ENCODE measurements around the gene SLC35B4.
"Not testable (repeated sequence)": the region's sequence is repeated elsewhere in the genome, so short reads cannot be mapped to it uniquely, and the experiment has no call there.

Gene SLC35B4

GRCh38 chr7:134308548-134308947 lies 8.2 kb downstream of the SLC35B4 start:
- no peak for DNase-seq (ENCODE audit: low read depth)
- TF ChIP-seq, protein P1, sequence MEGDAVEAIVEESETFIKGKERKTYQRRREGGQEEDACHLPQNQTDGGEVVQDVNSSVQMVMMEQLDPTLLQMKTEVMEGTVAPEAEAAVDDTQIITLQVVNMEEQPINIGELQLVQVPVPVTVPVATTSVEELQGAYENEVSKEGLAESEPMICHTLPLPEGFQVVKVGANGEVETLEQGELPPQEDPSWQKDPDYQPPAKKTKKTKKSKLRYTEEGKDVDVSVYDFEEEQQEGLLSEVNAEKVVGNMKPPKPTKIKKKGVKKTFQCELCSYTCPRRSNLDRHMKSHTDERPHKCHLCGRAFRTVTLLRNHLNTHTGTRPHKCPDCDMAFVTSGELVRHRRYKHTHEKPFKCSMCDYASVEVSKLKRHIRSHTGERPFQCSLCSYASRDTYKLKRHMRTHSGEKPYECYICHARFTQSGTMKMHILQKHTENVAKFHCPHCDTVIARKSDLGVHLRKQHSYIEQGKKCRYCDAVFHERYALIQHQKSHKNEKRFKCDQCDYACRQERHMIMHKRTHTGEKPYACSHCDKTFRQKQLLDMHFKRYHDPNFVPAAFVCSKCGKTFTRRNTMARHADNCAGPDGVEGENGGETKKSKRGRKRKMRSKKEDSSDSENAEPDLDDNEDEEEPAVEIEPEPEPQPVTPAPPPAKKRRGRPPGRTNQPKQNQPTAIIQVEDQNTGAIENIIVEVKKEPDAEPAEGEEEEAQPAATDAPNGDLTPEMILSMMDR (IDR thresholded peaks at IDR 0.05; ENCODE audit: insufficient read depth, low read depth, low read length, missing control alignments) = no peak
- H3K4me3 ChIP-seq (ENCODE audit: low read depth, low read length) = no peak overlapping the region

- H3K4me3 ChIP-seq (ENCODE audit: low read depth, low read length) = no peak overlapping the region
- no peak for DNase-seq (ENCODE audit: low read depth)
- TF ChIP-seq, protein P1 (IDR thresholded peaks at IDR 0.05; ENCODE audit: insufficient read depth, low read depth, low read length, missing control alignments) = no peak
Measured at GRCh38 chr7:134307320-134307719, 9.4 kb downstream of the SLC35B4 start.

- TF ChIP-seq, protein P1 (IDR thresholded peaks at IDR 0.05; ENCODE audit: insufficient read depth, low read depth, low read length, missing control alignments) = no peak
- no peak overlapping the region for H3K4me3 ChIP-seq (ENCODE audit: low read depth, low read length)
- no peak for DNase-seq (ENCODE audit: low read depth)
Measured at GRCh38 chr7:134302120-134302519, 14.6 kb downstream of the SLC35B4 start.

DNA sequence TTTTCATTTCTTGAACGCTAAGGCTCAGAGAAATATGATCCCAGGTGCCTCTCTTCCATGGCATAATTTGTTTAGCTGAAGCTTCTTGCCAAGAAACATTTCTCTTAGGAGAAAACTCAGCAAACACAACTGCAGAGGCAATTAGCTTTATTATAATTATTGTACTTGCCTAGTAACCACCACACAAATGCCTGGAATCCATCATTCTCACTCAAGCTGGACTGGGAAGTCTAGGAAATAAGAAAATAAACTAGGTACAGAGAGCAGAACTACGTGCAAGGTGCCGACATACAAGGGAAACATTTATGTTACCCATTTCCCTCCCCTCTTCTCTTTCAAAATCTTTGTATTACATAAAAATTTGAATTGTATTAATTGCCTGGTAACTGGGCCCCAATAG lies 15.1 kb downstream of the SLC35B4 start:
- no peak overlapping the region for H3K4me3 ChIP-seq (ENCODE audit: low read depth, low read length)
- TF ChIP-seq, protein P1 (IDR thresholded peaks at IDR 0.05; ENCODE audit: insufficient read depth, low read depth, low read length, missing control alignments) = no peak
- no peak for DNase-seq (ENCODE audit: low read depth)

DNA sequence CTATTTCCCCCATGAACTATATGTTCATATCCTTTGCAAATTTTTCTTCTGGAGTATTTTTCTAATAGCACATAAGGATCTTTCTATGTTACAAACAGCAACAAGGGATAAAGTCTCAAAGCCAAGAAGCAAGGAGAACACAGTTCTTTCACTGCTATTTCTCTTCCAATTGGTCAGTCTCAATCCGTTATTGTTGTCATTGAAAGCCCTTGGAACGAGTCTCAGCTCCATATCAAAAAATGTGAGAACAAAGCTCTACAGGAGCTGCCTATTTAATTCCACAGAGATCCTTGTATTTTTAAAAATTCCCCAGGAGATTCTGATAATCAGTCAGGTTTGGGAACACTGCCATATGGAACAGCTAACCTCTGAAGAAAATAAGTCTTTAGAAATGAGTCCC lies 15.7 kb downstream of the SLC35B4 start:
- TF ChIP-seq, protein P1 (IDR thresholded peaks at IDR 0.05; ENCODE audit: insufficient read depth, low read depth, low read length, missing control alignments) = no peak
- no peak overlapping the region for H3K4me3 ChIP-seq (ENCODE audit: low read depth, low read length)
- DNase-seq (ENCODE audit: low read depth) = no peak

DNA sequence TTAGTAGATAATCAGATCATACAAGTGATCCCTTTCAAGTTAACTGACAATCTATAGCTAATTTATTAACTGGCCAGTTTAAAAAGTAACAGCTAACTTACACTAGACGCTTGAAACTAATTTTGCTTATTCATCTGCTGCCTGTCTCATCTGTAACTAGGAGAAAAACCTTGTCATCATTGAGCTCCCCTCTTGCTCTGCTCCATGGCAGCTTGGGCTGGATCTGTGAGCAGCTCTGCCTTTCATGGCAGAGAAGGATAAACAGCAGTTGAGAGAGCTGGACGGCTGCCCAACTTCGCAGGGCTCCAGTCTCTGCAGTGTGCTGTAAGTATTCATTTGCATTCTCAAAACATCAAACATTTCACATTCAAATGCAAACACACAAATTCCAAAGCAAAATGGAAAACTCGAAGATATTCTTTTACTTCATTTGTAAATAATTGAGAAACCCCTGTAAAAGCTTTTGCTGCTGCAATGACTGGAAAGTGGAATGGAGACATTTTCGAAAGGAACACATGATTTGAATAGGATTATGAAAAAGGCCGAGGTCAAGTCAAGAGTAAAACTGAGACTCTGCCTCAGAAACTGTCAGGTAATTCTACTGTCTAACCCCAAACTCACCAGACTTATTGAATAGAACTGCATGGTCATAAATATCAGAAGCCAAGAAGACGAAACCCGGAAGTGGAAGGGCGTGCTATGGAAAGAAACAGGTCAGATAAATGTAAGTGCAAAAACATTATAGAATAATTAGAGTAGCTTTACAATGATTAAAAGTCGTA lies 17.6 kb downstream of the SLC35B4 start:
- H3K4me3 ChIP-seq (ENCODE audit: low read depth, low read length) = no peak overlapping the region
- TF ChIP-seq, protein P1 (IDR thresholded peaks at IDR 0.05; ENCODE audit: insufficient read depth, low read depth, low read length, missing control alignments) = no peak
- no peak for DNase-seq (ENCODE audit: low read depth)

- H3K4me3 ChIP-seq (ENCODE audit: low read depth, low read length) = no peak overlapping the region
- no peak for DNase-seq (ENCODE audit: low read depth)
- TF ChIP-seq, protein P1 (IDR thresholded peaks at IDR 0.05; ENCODE audit: insufficient read depth, low read depth, low read length, missing control alignments) = no peak
Measured at GRCh38 chr7:134297489-134297888, 19.2 kb downstream of the SLC35B4 start.

- not testable (repeated sequence) for H3K4me3 ChIP-seq (ENCODE audit: low read depth, low read length); DNase-seq (ENCODE audit: low read depth)
Measured at GRCh38 chr7:134295982-134296381, 20.7 kb downstream of the SLC35B4 start.

All from GM12865 (cell line).